ENCODE measurements around the gene ZNF576. TPM values are rescaled to one million over a fixed set of nuclear protein-coding genes. Genes with fewer than 3 reads are reported as not detected.
"Not testable (repeated sequence)": the region's sequence is repeated elsewhere in the genome, so short reads cannot be mapped to it uniquely, and the experiment has no call there.

Gene ZNF576
- total and polyA plus RNA-seq, 2 donors (not counting 3 experiments of a cell fraction or from before 2014, with no cell fraction given) = 19.5 to 27.7 TPM

GRCh38 chr19:43634872-43635560, 38.6 kb downstream of the ZNF576 start:
- CTCF ChIA-PET = no interaction called here
- Histone ChIP-seq H3K36me3 (ENCODE audit: control insufficient read depth in 2 of 2, extremely low read depth in 1 of 2, insufficient read depth in 2 of 2, low read length in 2 of 2) (no peaks in the 10 kb centered on the region), H2AFZ (ENCODE audit: low read depth, low read length) (no peak overlapping the region), H3K9me1 (replicated peaks; ENCODE audit: control insufficient read depth, extremely low read depth, insufficient read depth, low read length) (no peaks in the 10 kb centered on the region), H3K9me3 (replicated peaks; ENCODE audit: control insufficient read depth, insufficient read depth, low read length) (no peaks in the 10 kb centered on the region), H3K4me3 (replicated peaks in 1 of 3; ENCODE audit: insufficient read depth in 1 of 3, low read depth in 1 of 3, low read length in 3 of 3) (no peak overlapping the region), H3K4me1 (ENCODE audit: control insufficient read depth, extremely low read depth, insufficient read depth, low read length) (peaks cover 2% of the 10 kb centered on the region), H3K27ac (ENCODE audit: insufficient read depth, low read depth, low read length) (no peak overlapping the region), H3K27me3 (ENCODE audit: control insufficient read depth in 2 of 2, insufficient read depth in 2 of 2, low read length in 2 of 2) (peaks cover 11 to 21% of the 10 kb centered on the region in 2 experiments), H4K20me1 (replicated peaks; ENCODE audit: control insufficient read depth, extremely low read depth, insufficient read depth, low read length) (no peaks in the 10 kb centered on the region), H3K9ac (replicated peaks; ENCODE audit: extremely low read depth, insufficient read depth, low read length) (no peak overlapping the region), H3K79me2 (ENCODE audit: control insufficient read depth, insufficient read depth, low read length) (no peaks in the 10 kb centered on the region), H3K4me2 (ENCODE audit: insufficient read depth, low read length) (no peak overlapping the region)
- POLR2A ChIA-PET = no interaction called here
- FAIRE-seq (no peak), DNase-seq (ENCODE audit: low read depth, low spot score) (no peak)
- TF ChIP-seq FOS (IDR thresholded peaks at IDR 0.05; ENCODE audit: borderline replicate concordance, insufficient read depth, low read length) (no peak), GATA2 (IDR thresholded peaks at IDR 0.05; ENCODE audit: insufficient read depth, insufficient read length, low read depth, low read length) (no peak), EZH2 (IDR thresholded peaks at IDR 0.05; ENCODE audit: borderline replicate concordance, low read depth, low read length, severe bottlenecking) (no peak), JUN (IDR thresholded peaks at IDR 0.05; ENCODE audit: borderline replicate concordance, insufficient read depth, insufficient read length, low read depth) (no peak), MYC (IDR thresholded peaks at IDR 0.05; ENCODE audit: low read depth, low read length) (no peak), POLR2A (IDR thresholded peaks at IDR 0.05; ENCODE audit: low read depth, low read length) (no peak), MAX (IDR thresholded peaks at IDR 0.05; ENCODE audit: insufficient read depth, insufficient read length) (no peak)
- intact Hi-C loops (cut with micrococcal nuclease) (no loop called here), dilution Hi-C loops (cut with MboI; ENCODE audit: extremely low pct_ligation_motif_present, low sequenced_read_pairs) (no loop called here)
- BruUV-seq (replicated peaks) = no TSS peak

GRCh38 chr19:43635561-43635940, 39.2 kb downstream of the ZNF576 start:
- H3K27ac ChIP-seq (ENCODE audit: insufficient read depth, low read depth, low read length); H4K20me1 ChIP-seq (replicated peaks; ENCODE audit: control insufficient read depth, extremely low read depth, insufficient read depth, low read length); H3K4me1 ChIP-seq (ENCODE audit: control insufficient read depth, extremely low read depth, insufficient read depth, low read length); H3K9ac ChIP-seq (replicated peaks; ENCODE audit: extremely low read depth, insufficient read depth, low read length); H3K9me3 ChIP-seq (replicated peaks; ENCODE audit: control insufficient read depth, insufficient read depth, low read length); H3K79me2 ChIP-seq (ENCODE audit: control insufficient read depth, insufficient read depth, low read length); BruUV-seq (replicated peaks); H3K36me3 ChIP-seq (ENCODE audit: control insufficient read depth in 2 of 2, extremely low read depth in 1 of 2, insufficient read depth in 2 of 2, low read length in 2 of 2); FAIRE-seq; H3K9me1 ChIP-seq (replicated peaks; ENCODE audit: control insufficient read depth, extremely low read depth, insufficient read depth, low read length); H3K4me3 ChIP-seq (replicated peaks in 1 of 3; ENCODE audit: insufficient read depth in 1 of 3, low read depth in 1 of 3, low read length in 3 of 3); intact Hi-C loops (cut with micrococcal nuclease); POLR2A ChIA-PET; dilution Hi-C loops (cut with MboI; ENCODE audit: extremely low pct_ligation_motif_present, low sequenced_read_pairs); H2AFZ ChIP-seq (ENCODE audit: low read depth, low read length); CTCF ChIA-PET; DNase-seq (ENCODE audit: low read depth, low spot score); H3K4me2 ChIP-seq (ENCODE audit: insufficient read depth, low read length): not testable (repeated sequence)
- H3K27me3 ChIP-seq (ENCODE audit: control insufficient read depth in 2 of 2, insufficient read depth in 2 of 2, low read length in 2 of 2) = peaks cover 13 to 26% of the 10 kb centered on the region in 2 experiments

Data from endothelial cell of umbilical vein (primary cell).